ENCODE data around the gene ZNF784.
A peak's percentile ranks its signal among the peaks of the same experiment; 100 is the strongest.

ZNF784 gene

GRCh38 chr19:55624109-55625003 lies at the start of gene ZNF784:
Gene ZNF784 (minus strand): TSS chr19:55624566. CDS start chr19:55624561, 5 bp downstream.
- DNase-seq: peak; percentile 88 to 98

- no peak for DNase-seq
These were observed 49.5 kb upstream of the ZNF784 start for GRCh38 chr19:55673889-55674288.

- no peak for DNase-seq
These were observed 49.1 kb upstream of the ZNF784 start for GRCh38 chr19:55673465-55673864.

GRCh38 chr19:55672418-55672817 lies 48.1 kb upstream of the ZNF784 start:
- DNase-seq: no peak

GRCh38 chr19:55671054-55671378 lies 46.6 kb upstream of the ZNF784 start:
- DNase-seq: no peak

GRCh38 chr19:55670280-55671053 lies 46.1 kb upstream of the ZNF784 start:
- peak in 1 of 2 experiments; percentile 10 for DNase-seq

GRCh38 chr19:55669418-55670279 lies 45.3 kb upstream of the ZNF784 start:
- DNase-seq: no peak

- DNase-seq: no peak
These were observed 44.4 kb upstream of the ZNF784 start for GRCh38 chr19:55668603-55669348.

GRCh38 chr19:55667958-55668357 lies 43.6 kb upstream of the ZNF784 start:
- no peak for DNase-seq

- DNase-seq: no peak
These were observed 43.1 kb upstream of the ZNF784 start for GRCh38 chr19:55667511-55667910.

- DNase-seq: no peak
These were observed 42.6 kb upstream of the ZNF784 start for GRCh38 chr19:55667006-55667381.

GRCh38 chr19:55666343-55667005 lies 42.1 kb upstream of the ZNF784 start:
- no peak for DNase-seq

GRCh38 chr19:55663846-55664536 lies 39.6 kb upstream of the ZNF784 start:
- DNase-seq: no peak

GRCh38 chr19:55661826-55662225 lies 37.5 kb upstream of the ZNF784 start:
- DNase-seq: no peak

- no peak for DNase-seq
These were observed 36.6 kb upstream of the ZNF784 start for GRCh38 chr19:55660991-55661390.

- DNase-seq: no peak
These were observed 36.0 kb upstream of the ZNF784 start for GRCh38 chr19:55660404-55660803.

GRCh38 chr19:55659822-55660221 lies 35.5 kb upstream of the ZNF784 start:
- no peak for DNase-seq

GRCh38 chr19:55658846-55659459 lies 34.6 kb upstream of the ZNF784 start:
- DNase-seq: no peak

- DNase-seq: peak in 1 of 2 experiments; percentile 38
These were observed 32.8 kb upstream of the ZNF784 start for GRCh38 chr19:55656988-55657747.

GRCh38 chr19:55656552-55656951 lies 32.2 kb upstream of the ZNF784 start:
- DNase-seq: no peak
